HepG2 (cell line): Measurements from ENCODE around the gene UBE2H. TPM values are rescaled to one million over a fixed set of nuclear protein-coding genes. Genes with fewer than 3 reads are reported as not detected.

Source experiments
- ATAC-seq: fragments of 200-7000 bp; cut with Tn5 transposase; 3 replicates; pipeline ENCODE4 v1.9.1; 2020; ENCODE audit warnings: mild to moderate bottlenecking, moderate library complexity
- BruUV-seq: library from RNA; stranded (reverse); fragments of 400-500 nt; replicated peaks from 2 replicates; lab custom pipeline; 2021; lab: Mats Ljungman, UMichigan
- CTCF ChIA-PET: fragments of 300-600 bp; formaldehyde crosslinking; extraction: SDS; loops from one replicate; lab custom pipeline; 2021; ENCODE audit warnings: low total read pairs, inconsistent platforms, low intra/inter-chr PET ratio; lab: Yijun Ruan, JAX
- POLR2A ChIA-PET: fragments of 350-600 bp; sonication (Branson Sonifier 250); formaldehyde crosslinking; loops from one replicate; lab custom pipeline; 2020; ENCODE audit warnings: antibody characterized with exemption, inconsistent platforms; lab: Yijun Ruan, JAX
- DNase-seq: peaks from one replicate; pipeline ENCODE4 v3.0.0-alpha.2; 2015; ENCODE audit warnings: low spot score
- FAIRE-seq: peaks from 3 replicates; lab custom pipeline; 2011; peaks lifted over from hg19 to GRCh38; lab: Jason Lieb, UNC
- H2AFZ ChIP-seq: one replicate; pipeline ENCODE4 v1.6.1; 2011; ENCODE audit warnings: low read length, inconsistent platforms
- H3K27ac ChIP-seq: fragments of 300-600 bp; 3 replicates; pipeline ENCODE4 v1.8.0; 2011; ENCODE audit warnings: mixed run types, mild to moderate bottlenecking, mixed read lengths, low read length, inconsistent platforms; ENCODE audit not compliant: insufficient read depth; ENCODE audit errors: extremely low read length
- H3K27me3 ChIP-seq, 2 experiments: fragments of 200-600 bp in 1 of 2; 2 replicates in 1 of 2; 3 replicates in 1 of 2; pipeline versions ENCODE4 v1.6.0 to v1.8.0; 2011; ENCODE audit warnings: low read length in 2 of 2, mild to moderate bottlenecking in 2 of 2, moderate library complexity in 2 of 2, inconsistent platforms in 1 of 2; ENCODE audit not compliant: insufficient read depth in 2 of 2, control insufficient read depth in 1 of 2
- H3K36me3 ChIP-seq, 2 experiments: fragments of 200-600 bp in 1 of 2; replicated peaks in 1 of 2; 2 replicates in 1 of 2; 3 replicates in 1 of 2; pipeline versions ENCODE4 v1.5.1 to v1.8.0; 2011; ENCODE audit warnings: low read length in 2 of 2, inconsistent platforms in 1 of 2; ENCODE audit not compliant: insufficient read depth in 2 of 2, control insufficient read depth in 1 of 2
- H3K4me1 ChIP-seq: 2 replicates; pipeline ENCODE4 v1.5.1; 2012; ENCODE audit warnings: low read length, inconsistent platforms; ENCODE audit not compliant: insufficient read depth
- H3K4me2 ChIP-seq: 2 replicates; pipeline ENCODE4 v1.6.0; 2011; ENCODE audit warnings: low read depth, low read length, inconsistent platforms
- H3K4me3 ChIP-seq, 3 experiments: fragments of 200-600 bp in 1 of 3; sonication (generic), shearing (Covaris generic) in 1 of 3; replicated peaks in 1 of 3; 2 replicates each; pipeline ENCODE4 v1.5.1; 2011 to 2016; ENCODE audit warnings: low read length in 3 of 3, inconsistent platforms in 2 of 3, low read depth in 2 of 3, mild to moderate bottlenecking in 2 of 3, control low read depth in 1 of 3, mixed read lengths in 1 of 3; ENCODE audit not compliant: insufficient read depth in 1 of 3
- H3K79me2 ChIP-seq: one replicate; pipeline ENCODE4 v1.6.1; 2011; ENCODE audit warnings: low read length, inconsistent platforms; ENCODE audit not compliant: insufficient read depth
- H3K9ac ChIP-seq: 2 replicates; pipeline ENCODE4 v1.6.0; 2011; ENCODE audit warnings: mild to moderate bottlenecking, low read depth, low read length, inconsistent platforms; ENCODE audit not compliant: insufficient read depth
- H3K9me3 ChIP-seq: 2 replicates; pipeline ENCODE4 v1.5.1; 2012; ENCODE audit warnings: mild to moderate bottlenecking, low read length
- H4K20me1 ChIP-seq: 2 replicates; pipeline ENCODE4 v1.6.0; 2011; ENCODE audit warnings: inconsistent platforms, mild to moderate bottlenecking, low read length, moderate library complexity; ENCODE audit not compliant: insufficient read depth
- ATAD3A ChIP-seq: sonication (generic); formaldehyde crosslinking; IDR thresholded peaks from 2 replicates; pipeline ENCODE4 v1.4.0; 2020; ENCODE audit warnings: missing genetic modification reagents
- CREM ChIP-seq, 2 experiments: sonication (generic) in 1 of 2; formaldehyde crosslinking in 1 of 2; IDR thresholded peaks; 2 replicates each; pipeline versions ENCODE4 v1.4.0 to v1.6.1; 2016 to 2020; ENCODE audit warnings: antibody characterized with exemption in 1 of 2, mild to moderate bottlenecking in 1 of 2, missing genetic modification reagents in 1 of 2
- HNRNPL ChIP-seq: fragments of 200-400 bp; formaldehyde crosslinking; IDR thresholded peaks from 2 replicates; pipeline ENCODE4 v1.6.1; 2017; ENCODE audit warnings: mild to moderate bottlenecking, low read depth, low read length
- ISX ChIP-seq: sonication (generic); formaldehyde crosslinking; conservative IDR thresholded peaks from 2 replicates; pipeline ENCODE4 v1.5.0; 2020; ENCODE audit warnings: missing genetic modification reagents
- MXI1 ChIP-seq: IDR thresholded peaks from 3 replicates; pipeline ENCODE4 v1.6.1; 2012; ENCODE audit warnings: low read depth, low read length, inconsistent platforms, borderline replicate concordance
- NCOR1 ChIP-seq: fragments of 200-600 bp; sonication (generic); IDR thresholded peaks from 2 replicates; pipeline ENCODE4 v1.7.0; 2017; ENCODE audit warnings: antibody characterized with exemption, low read length, borderline replicate concordance
- SRSF1 ChIP-seq: fragments of 200-400 bp; formaldehyde crosslinking; optimal IDR thresholded peaks from 2 replicates; pipeline ENCODE3; 2017; ENCODE audit warnings: mild to moderate bottlenecking, low read depth, low read length, moderate library complexity
- ZFP90 ChIP-seq: sonication (generic); formaldehyde crosslinking; IDR thresholded peaks from 2 replicates; pipeline ENCODE4 v1.8.0; 2022; ENCODE audit warnings: missing genetic modification reagents, mild to moderate bottlenecking, inconsistent platforms, borderline replicate concordance
- ZKSCAN1 ChIP-seq: fragments of 150-350 bp; IDR thresholded peaks from 2 replicates; pipeline ENCODE4 v1.6.1; 2014; ENCODE audit warnings: low read length
- ZNF33A ChIP-seq: sonication (generic); formaldehyde crosslinking; IDR thresholded peaks from 2 replicates; pipeline ENCODE4 v1.5.1; 2020; ENCODE audit warnings: missing genetic modification reagents, mild to moderate bottlenecking, moderate library complexity, borderline replicate concordance
- ZNF678 ChIP-seq: sonication (generic); formaldehyde crosslinking; IDR thresholded peaks from 2 replicates; pipeline ENCODE4 v1.4.0; 2020; ENCODE audit warnings: mild to moderate bottlenecking, missing genetic modification reagents
- WGBS: methylation state at CpG from one replicate; pipeline ENCODE4 v1.1.6; 2017; ENCODE audit warnings: low lambda C conversion rate; 5-methylcytosine and 5-hydroxymethylcytosine counted together
- in situ Hi-C: cut with HindIII; loops from 2 replicates; pipeline ENCODE4 v1.10.0; 2017; ENCODE audit warnings: low pct_unique_long_range_greater_than_20kb; ENCODE audit not compliant: extremely low pct_ligation_motif_present
- intact Hi-C: fragments of 100-400 bp; cut with micrococcal nuclease; formaldehyde crosslinking; loops from one replicate; pipeline ENCODE4 v1.10.0; 2022; ENCODE audit not compliant: unreplicated experiment
- polyA plus RNA-seq, 8 experiments: library from polyadenylated mRNA; depleted of rRNA in 3 of 8; stranded (reverse) in 7 of 8; unstranded in 1 of 8; fragments of >200 nt; fragmentation: Illumina TruSeq in 4 of 8; extraction: Trizol in 4 of 8; gene quantifications; 2 replicates each; pipeline versions ENCODE4 v1.2.1 to v1.2.3, GENCODE V29; 2011 to 2016; ENCODE audit warnings: low read depth in 4 of 8, missing spikeins in 1 of 8, mixed read lengths in 1 of 8; ENCODE audit not compliant: insufficient read depth in 1 of 8
- total RNA-seq, 5 experiments: library from RNA; depleted of rRNA; stranded (reverse); fragments of >200 nt; fragmentation: Illumina TruSeq; extraction: Trizol; gene quantifications; 2 replicates each; pipeline ENCODE4 v1.2.3, GENCODE V29; 2016; ENCODE audit warnings: low read depth in 1 of 5
- TF ChIP-seq, protein P1 (sequence below): sonication (generic); formaldehyde crosslinking; IDR thresholded peaks from 2 replicates; pipeline ENCODE4 v1.4.0; 2020; ENCODE audit warnings: missing genetic modification reagents
- TF ChIP-seq, protein P2 (sequence below): sonication (generic); formaldehyde crosslinking; IDR thresholded peaks from 2 replicates; pipeline ENCODE4 v1.4.0; 2020; ENCODE audit warnings: missing genetic modification reagents, borderline replicate concordance
- TF ChIP-seq, protein P3 (sequence below): sonication (generic); IDR thresholded peaks from 2 replicates; pipeline ENCODE4 v1.6.1; 2016; ENCODE audit warnings: low read depth, borderline replicate concordance
- TF ChIP-seq, protein P4 (sequence below): sonication (generic); formaldehyde crosslinking; IDR thresholded peaks from 2 replicates; pipeline ENCODE4 v1.5.1; 2020; ENCODE audit warnings: missing genetic modification reagents, mild to moderate bottlenecking, borderline replicate concordance

The UBE2H gene
- total and polyA plus RNA-seq, 2 of the 13 experiments (the other 11 are each of a cell fraction or from before 2014, with no cell fraction given): 15.5 to 40.1 TPM

DNA sequence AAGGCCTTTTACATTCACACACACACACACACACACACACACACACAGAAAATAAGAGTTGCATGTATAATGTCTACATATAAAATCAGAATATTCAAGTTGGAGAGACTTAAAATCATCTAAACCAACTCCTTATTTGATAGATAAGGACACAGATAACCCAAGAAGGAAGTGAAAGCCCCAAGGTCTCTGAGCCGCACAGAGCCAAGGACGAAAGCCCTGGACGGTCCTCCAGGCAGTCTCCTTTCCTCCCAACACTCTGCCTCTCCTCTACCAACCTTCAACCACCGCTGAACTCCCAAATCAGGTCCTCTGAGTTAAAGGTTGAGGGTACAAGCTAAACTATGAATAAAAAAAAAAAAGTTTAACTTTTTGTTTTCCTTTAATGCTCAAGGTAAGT is 28.2 kb downstream of the UBE2H start:
- BruUV-seq: no TSS peak

DNA sequence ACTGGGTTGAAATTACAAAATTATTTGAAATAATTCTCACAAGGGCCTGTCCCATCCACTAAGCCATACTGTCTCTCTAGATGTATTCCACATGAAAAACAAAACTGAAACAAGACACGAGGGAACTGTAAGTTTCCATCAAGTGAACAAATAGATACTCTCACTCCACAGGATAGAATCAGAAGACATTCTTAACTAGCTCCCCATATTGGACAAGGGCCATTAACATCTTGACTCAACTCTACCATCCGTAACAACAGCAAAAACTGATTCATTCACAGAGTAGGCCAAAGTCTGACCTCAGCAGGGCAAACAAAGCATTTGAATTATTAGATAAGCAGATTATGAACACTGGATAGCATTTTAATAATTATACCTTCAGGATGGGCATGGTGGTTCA is 29.1 kb downstream of the UBE2H start:
- FAIRE-seq: no peak
- Histone ChIP-seq H3K4me2 (no peak overlapping the region), H3K9me3 (no peaks in the 10 kb centered on the region), H3K36me3 (peaks cover 0 to 6% of the 10 kb centered on the region in 2 experiments; a peak in 3 of 5 replicates), H3K9ac (no peak overlapping the region), H3K27me3 (no peaks in the 10 kb centered on the region), H3K4me1 (peaks cover 21% of the 10 kb centered on the region), H3K4me3 (no peak overlapping the region), H2AFZ (no peak overlapping the region), H3K27ac (no peak overlapping the region), H4K20me1 (peaks cover 23% of the 10 kb centered on the region), H3K79me2 (peaks cover 18% of the 10 kb centered on the region)
- ATAC-seq: no peak
- POLR2A ChIA-PET: interaction anchor here (1.0 kb wide), 1 partner anchor 25 kb away, joined by 3 read pairs; no protein-coding TSS in a partner anchor
- in situ Hi-C loops: no loop called here
- no TSS peak for BruUV-seq
- intact Hi-C loops: no loop called here
- DNase-seq: no peak
- CTCF ChIA-PET: no interaction called here
- 87% methylated on average over 2 of the region's 2 CpGs for WGBS
- TF ChIP-seq ZNF678 (no peak), HNRNPL (no peak), ATAD3A (CRISPR knock-in tag) (no peak), NCOR1 (no peak), MXI1 (no peak), ZNF33A (CRISPR knock-in tag) (no peak), SRSF1 (no peak)
- TF ChIP-seq, protein P1, sequence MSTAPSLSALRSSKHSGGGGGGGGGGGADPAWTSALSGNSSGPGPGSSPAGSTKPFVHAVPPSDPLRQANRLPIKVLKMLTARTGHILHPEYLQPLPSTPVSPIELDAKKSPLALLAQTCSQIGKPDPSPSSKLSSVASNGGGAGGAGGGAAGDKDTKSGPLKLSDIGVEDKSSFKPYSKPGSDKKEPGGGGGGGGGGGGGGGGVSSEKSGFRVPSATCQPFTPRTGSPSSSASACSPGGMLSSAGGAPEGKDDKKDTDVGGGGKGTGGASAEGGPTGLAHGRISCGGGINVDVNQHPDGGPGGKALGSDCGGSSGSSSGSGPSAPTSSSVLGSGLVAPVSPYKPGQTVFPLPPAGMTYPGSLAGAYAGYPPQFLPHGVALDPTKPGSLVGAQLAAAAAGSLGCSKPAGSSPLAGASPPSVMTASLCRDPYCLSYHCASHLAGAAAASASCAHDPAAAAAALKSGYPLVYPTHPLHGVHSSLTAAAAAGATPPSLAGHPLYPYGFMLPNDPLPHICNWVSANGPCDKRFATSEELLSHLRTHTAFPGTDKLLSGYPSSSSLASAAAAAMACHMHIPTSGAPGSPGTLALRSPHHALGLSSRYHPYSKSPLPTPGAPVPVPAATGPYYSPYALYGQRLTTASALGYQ (CRISPR knock-in tag): no peak
- TF ChIP-seq, protein P2, sequence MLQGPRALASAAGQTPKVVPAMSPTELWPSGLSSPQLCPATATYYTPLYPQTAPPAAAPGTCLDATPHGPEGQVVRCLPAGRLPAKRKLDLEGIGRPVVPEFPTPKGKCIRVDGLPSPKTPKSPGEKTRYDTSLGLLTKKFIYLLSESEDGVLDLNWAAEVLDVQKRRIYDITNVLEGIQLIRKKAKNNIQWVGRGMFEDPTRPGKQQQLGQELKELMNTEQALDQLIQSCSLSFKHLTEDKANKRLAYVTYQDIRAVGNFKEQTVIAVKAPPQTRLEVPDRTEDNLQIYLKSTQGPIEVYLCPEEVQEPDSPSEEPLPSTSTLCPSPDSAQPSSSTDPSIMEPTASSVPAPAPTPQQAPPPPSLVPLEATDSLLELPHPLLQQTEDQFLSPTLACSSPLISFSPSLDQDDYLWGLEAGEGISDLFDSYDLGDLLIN: no peak
- TF ChIP-seq, protein P3, sequence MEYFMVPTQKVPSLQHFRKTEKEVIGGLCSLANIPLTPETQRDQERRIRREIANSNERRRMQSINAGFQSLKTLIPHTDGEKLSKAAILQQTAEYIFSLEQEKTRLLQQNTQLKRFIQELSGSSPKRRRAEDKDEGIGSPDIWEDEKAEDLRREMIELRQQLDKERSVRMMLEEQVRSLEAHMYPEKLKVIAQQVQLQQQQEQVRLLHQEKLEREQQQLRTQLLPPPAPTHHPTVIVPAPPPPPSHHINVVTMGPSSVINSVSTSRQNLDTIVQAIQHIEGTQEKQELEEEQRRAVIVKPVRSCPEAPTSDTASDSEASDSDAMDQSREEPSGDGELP: no peak
- TF ChIP-seq, protein P4, sequence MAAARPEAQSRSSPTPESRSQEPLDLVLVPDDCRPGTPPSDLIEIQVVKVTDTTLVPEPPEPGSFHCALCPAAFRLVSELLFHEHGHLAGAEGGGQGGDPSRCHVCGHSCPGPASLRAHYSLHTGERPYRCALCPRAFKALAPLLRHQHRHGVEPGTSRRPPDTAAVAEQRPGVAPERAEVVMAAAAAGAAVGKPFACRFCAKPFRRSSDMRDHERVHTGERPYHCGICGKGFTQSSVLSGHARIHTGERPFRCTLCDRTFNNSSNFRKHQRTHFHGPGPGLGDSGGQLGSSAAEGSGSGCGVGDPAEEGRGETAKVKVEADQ (CRISPR knock-in tag): no peak

More for the DNA sequence above, 28.2 kb downstream of the UBE2H start:
- FAIRE-seq (no peak), ATAC-seq (no peak), DNase-seq (no peak)
- Histone ChIP-seq H4K20me1 (peaks cover 19% of the 10 kb centered on the region), H3K36me3 (peaks cover 0 to 4% of the 10 kb centered on the region in 2 experiments; a peak in 3 of 5 replicates), H3K9me3 (no peaks in the 10 kb centered on the region), H3K4me1 (peaks cover 17% of the 10 kb centered on the region), H3K9ac (no peak overlapping the region), H3K27me3 (no peaks in the 10 kb centered on the region), H3K27ac (no peak overlapping the region), H3K79me2 (peaks cover 15% of the 10 kb centered on the region), H3K4me3 (no peak overlapping the region), H3K4me2 (no peak overlapping the region), H2AFZ (no peak overlapping the region)
- TF ChIP-seq CREM (IDR thresholded peaks at IDR 0.05): no peak
- TF ChIP-seq CREM (CRISPR knock-in tag; IDR thresholded peaks at IDR 0.05): no peak
- TF ChIP-seq ZFP90 (CRISPR knock-in tag): no peak
- no peak for TF ChIP-seq ZKSCAN1
- TF ChIP-seq ISX (CRISPR knock-in tag): no peak
- intact Hi-C loops (no loop called here), in situ Hi-C loops (no loop called here)
- POLR2A ChIA-PET: no interaction called here
- WGBS: 100% methylated on average over 4 of the region's 4 CpGs
- CTCF ChIA-PET: no interaction called here
